NCI-H226 (cell line): ENCODE results near the gene ATF4.

Source experiments
- DNase-seq: peaks from one replicate; pipeline ENCODE4 v3.0.0-alpha.2; 2015

ATF4 gene

GRCh38 chr22:39520226-39521105 is at the start of gene ATF4:
Gene ATF4, plus strand, starts transcription at chr22:39520562. Its CDS starts 884 bp downstream, at chr22:39521446.
- peak; percentile 59 for DNase-seq

- DNase-seq = peak; percentile 84
These were observed 48.8 kb upstream of the ATF4 start for GRCh38 chr22:39471381-39472141.

GRCh38 chr22:39472570-39473556 is 47.5 kb upstream of the ATF4 start:
- DNase-seq = peak; percentile 84

GRCh38 chr22:39473851-39474250 is 46.5 kb upstream of the ATF4 start:
- no peak for DNase-seq

- no peak for DNase-seq
These were observed 45.8 kb upstream of the ATF4 start for GRCh38 chr22:39474351-39475111.

- no peak for DNase-seq
These were observed 45.0 kb upstream of the ATF4 start for GRCh38 chr22:39475337-39475736.

- DNase-seq = no peak
These were observed 44.5 kb upstream of the ATF4 start for GRCh38 chr22:39475902-39476301.

- no peak for DNase-seq
These were observed 43.7 kb upstream of the ATF4 start for GRCh38 chr22:39476664-39477063.

GRCh38 chr22:39477542-39477941 is 42.8 kb upstream of the ATF4 start:
- no peak for DNase-seq

- no peak for DNase-seq
These were observed 41.9 kb upstream of the ATF4 start for GRCh38 chr22:39478441-39478850.

GRCh38 chr22:39479254-39479653 is 41.1 kb upstream of the ATF4 start:
- DNase-seq = no peak

- no peak for DNase-seq
These were observed 39.8 kb upstream of the ATF4 start for GRCh38 chr22:39480557-39480956.

GRCh38 chr22:39481054-39481453 is 39.3 kb upstream of the ATF4 start:
- DNase-seq = no peak

- DNase-seq = no peak
These were observed 38.8 kb upstream of the ATF4 start for GRCh38 chr22:39481595-39481994.

GRCh38 chr22:39482768-39483167 is 37.6 kb upstream of the ATF4 start:
- DNase-seq = peak; percentile 40

GRCh38 chr22:39486951-39487825 is 33.2 kb upstream of the ATF4 start:
- no peak for DNase-seq

GRCh38 chr22:39487826-39488520 is 32.4 kb upstream of the ATF4 start:
- no peak for DNase-seq

GRCh38 chr22:39488563-39489083 is 31.7 kb upstream of the ATF4 start:
- no peak for DNase-seq

- no peak for DNase-seq
These were observed 31.0 kb upstream of the ATF4 start for GRCh38 chr22:39489094-39490068.
